ENCODE data around the gene IL23R. TPM values are rescaled to one million over a fixed set of nuclear protein-coding genes. Genes with fewer than 3 reads are reported as not detected.

Gene IL23R
- total RNA-seq, 1 donor from 2014 or later, result not detected

DNA sequence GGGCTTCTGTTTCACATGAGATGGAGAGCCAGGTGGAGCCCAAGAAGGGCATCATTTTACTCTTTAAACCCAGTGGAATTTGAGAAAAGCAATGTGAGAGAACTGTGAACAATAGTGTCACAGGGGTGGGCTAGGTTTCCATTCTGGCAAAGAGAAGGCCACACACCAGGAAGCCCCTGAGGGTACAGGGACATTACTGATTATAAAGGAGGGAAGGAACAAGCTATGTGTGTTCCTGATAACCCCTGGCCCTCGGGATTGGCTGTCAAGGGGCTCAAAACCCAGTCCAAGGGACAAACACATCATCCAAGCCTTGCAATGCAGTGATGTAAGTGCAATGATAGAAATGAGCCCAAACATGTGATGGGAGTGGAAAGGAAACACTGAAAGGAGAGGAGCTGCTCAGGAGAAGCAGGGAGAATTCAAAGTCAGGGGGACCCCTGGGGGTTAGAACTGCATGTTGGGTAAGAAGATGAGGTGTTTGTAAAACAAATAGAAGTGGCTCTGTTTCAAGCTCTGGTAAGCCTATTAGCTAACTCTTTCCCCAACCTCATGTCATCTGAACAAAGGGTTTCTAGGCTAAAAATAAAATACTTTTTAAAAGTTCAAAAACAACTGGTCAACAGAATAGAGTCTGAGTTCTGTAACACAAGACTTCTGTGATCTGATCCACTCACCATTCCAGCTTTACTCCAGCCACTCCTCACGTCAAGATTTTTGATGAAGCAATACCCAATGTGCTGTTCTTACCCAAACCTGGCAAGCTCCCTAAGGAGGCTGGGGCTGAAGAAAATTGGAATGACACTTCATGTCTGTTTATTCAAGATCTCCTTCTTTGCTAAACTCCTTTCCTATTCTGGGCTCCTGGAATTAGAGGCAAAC, 90.3 kb downstream of the IL23R start:
- no peak overlapping the region for H3K4me3 Mint-ChIP-seq (ENCODE audit: unreplicated experiment)
- H3K9me3 Mint-ChIP-seq (ENCODE audit: unreplicated experiment), result no peaks in the 10 kb centered on the region
- no peak overlapping the region for H3K27ac Mint-ChIP-seq (ENCODE audit: unreplicated experiment)
- no peak for DNase-seq (ENCODE audit: low spot score)
- H3K4me1 Mint-ChIP-seq (ENCODE audit: unreplicated experiment), result peaks cover 18% of the 10 kb centered on the region
- TF ChIP-seq, protein P1, sequence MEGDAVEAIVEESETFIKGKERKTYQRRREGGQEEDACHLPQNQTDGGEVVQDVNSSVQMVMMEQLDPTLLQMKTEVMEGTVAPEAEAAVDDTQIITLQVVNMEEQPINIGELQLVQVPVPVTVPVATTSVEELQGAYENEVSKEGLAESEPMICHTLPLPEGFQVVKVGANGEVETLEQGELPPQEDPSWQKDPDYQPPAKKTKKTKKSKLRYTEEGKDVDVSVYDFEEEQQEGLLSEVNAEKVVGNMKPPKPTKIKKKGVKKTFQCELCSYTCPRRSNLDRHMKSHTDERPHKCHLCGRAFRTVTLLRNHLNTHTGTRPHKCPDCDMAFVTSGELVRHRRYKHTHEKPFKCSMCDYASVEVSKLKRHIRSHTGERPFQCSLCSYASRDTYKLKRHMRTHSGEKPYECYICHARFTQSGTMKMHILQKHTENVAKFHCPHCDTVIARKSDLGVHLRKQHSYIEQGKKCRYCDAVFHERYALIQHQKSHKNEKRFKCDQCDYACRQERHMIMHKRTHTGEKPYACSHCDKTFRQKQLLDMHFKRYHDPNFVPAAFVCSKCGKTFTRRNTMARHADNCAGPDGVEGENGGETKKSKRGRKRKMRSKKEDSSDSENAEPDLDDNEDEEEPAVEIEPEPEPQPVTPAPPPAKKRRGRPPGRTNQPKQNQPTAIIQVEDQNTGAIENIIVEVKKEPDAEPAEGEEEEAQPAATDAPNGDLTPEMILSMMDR (IDR thresholded peaks at IDR 0.05; ENCODE audit: unreplicated experiment), result no peak
- no peaks in the 10 kb centered on the region for H3K36me3 Mint-ChIP-seq (ENCODE audit: low read depth, unreplicated experiment)
- H3K27me3 Mint-ChIP-seq (ENCODE audit: unreplicated experiment), result peaks cover 1% of the 10 kb centered on the region

DNA sequence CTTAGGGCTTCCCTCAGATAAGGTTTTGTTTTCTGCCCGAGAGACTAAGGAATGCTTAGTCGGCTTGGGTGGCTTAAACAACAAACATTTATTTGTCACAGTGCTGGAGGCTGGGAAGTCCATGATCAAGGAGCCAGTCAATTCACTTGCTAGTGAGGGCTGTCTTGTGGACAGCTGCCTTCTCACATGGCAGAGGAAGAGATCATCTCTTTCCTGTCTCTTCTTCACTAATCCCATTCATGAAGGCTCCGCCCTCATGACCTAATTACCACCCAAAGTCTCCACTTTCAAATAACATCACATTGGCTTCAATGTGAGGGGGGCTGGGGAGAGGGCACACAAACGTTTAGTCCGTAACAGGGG, 90.9 kb downstream of the IL23R start:
- TF ChIP-seq, protein P1 (IDR thresholded peaks at IDR 0.05; ENCODE audit: unreplicated experiment), result no peak
- no peak overlapping the region for H3K27ac Mint-ChIP-seq (ENCODE audit: unreplicated experiment)

DNA sequence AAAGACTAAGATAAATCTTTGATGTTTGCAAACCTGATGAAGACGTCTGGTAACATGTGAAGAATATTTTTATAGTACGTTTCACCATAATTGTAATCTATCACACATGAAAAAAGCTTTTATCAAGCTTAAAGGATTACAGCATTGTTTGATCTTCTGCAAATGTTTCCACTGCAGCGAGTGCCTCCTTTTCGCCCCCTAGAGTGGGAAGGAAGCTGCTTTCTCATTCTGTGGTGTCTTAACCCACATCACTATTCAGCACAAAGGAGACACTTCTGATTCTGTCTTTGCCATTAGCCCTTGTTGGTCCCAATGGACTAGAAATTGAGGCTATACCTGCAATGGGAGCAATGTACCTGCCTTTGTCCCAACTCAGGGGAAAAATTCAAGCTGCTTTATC, 95.4 kb downstream of the IL23R start:
- H3K4me1 Mint-ChIP-seq (ENCODE audit: unreplicated experiment), result peaks cover 23% of the 10 kb centered on the region
- TF ChIP-seq, protein P1 (IDR thresholded peaks at IDR 0.05; ENCODE audit: unreplicated experiment), result no peak
- H3K27ac Mint-ChIP-seq (ENCODE audit: unreplicated experiment), result no peak overlapping the region

More for the DNA sequence above, 90.9 kb downstream of the IL23R start:
- no peaks in the 10 kb centered on the region for H3K36me3 Mint-ChIP-seq (ENCODE audit: low read depth, unreplicated experiment)
- no peak overlapping the region for H3K4me3 Mint-ChIP-seq (ENCODE audit: unreplicated experiment)
- H3K9me3 Mint-ChIP-seq (ENCODE audit: unreplicated experiment), result no peaks in the 10 kb centered on the region
- H3K27me3 Mint-ChIP-seq (ENCODE audit: unreplicated experiment), result peaks cover 1% of the 10 kb centered on the region
- DNase-seq (ENCODE audit: low spot score), result no peak
- peaks cover 18% of the 10 kb centered on the region for H3K4me1 Mint-ChIP-seq (ENCODE audit: unreplicated experiment)

DNA sequence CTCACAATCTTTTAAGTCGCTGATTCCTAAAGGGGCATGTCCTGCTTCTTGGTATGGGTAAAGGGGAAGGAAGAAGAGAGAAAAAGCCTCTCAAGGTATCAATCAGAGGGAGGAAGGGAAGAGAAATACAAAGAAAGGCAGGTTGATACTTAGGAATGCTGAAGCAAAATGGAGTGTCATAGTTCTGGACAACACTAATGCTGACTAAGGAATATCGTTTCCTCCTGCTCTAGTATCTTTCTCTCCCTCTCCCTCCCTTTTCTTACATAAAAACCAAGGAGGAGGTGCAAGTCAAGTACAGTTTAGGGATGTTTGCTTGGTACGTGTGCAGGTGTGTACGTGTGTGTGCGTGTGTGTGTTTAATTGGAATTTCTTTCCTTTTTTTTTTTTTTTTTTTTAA, 96.5 kb downstream of the IL23R start:
- no peaks in the 10 kb centered on the region for H3K36me3 Mint-ChIP-seq (ENCODE audit: low read depth, unreplicated experiment)
- H3K27ac Mint-ChIP-seq (ENCODE audit: unreplicated experiment), result no peak overlapping the region
- H3K9me3 Mint-ChIP-seq (ENCODE audit: unreplicated experiment), result no peaks in the 10 kb centered on the region
- TF ChIP-seq, protein P1 (IDR thresholded peaks at IDR 0.05; ENCODE audit: unreplicated experiment), result no peak
- peaks cover 23% of the 10 kb centered on the region for H3K4me1 Mint-ChIP-seq (ENCODE audit: unreplicated experiment)
- no peak for DNase-seq (ENCODE audit: low spot score)
- no peak overlapping the region for H3K4me3 Mint-ChIP-seq (ENCODE audit: unreplicated experiment)
- H3K27me3 Mint-ChIP-seq (ENCODE audit: unreplicated experiment), result peaks cover 4% of the 10 kb centered on the region

More for the DNA sequence above, 95.4 kb downstream of the IL23R start:
- no peak for DNase-seq (ENCODE audit: low spot score)
- no peaks in the 10 kb centered on the region for H3K9me3 Mint-ChIP-seq (ENCODE audit: unreplicated experiment)
- peaks cover 1% of the 10 kb centered on the region for H3K27me3 Mint-ChIP-seq (ENCODE audit: unreplicated experiment)
- H3K36me3 Mint-ChIP-seq (ENCODE audit: low read depth, unreplicated experiment), result no peaks in the 10 kb centered on the region
- H3K4me3 Mint-ChIP-seq (ENCODE audit: unreplicated experiment), result no peak overlapping the region

DNA sequence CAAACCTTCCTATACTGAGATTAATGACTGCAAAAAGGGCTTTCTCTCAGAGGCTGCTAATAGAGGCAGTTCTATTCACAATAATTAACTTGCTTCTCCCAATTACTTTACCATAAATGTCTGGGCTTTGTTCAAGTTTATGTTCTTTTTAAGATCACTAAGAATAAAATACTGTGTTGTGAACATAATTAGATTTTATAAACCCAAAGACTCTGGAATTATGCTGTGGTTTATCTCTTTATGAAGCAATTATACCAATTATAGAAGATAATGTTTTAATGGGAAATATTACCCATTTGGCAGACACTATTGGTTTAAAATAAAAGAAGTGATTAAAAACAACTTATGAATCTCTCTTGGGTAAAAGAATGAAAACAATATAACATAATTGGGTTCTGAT, 97.9 kb downstream of the IL23R start:
- DNase-seq (ENCODE audit: low spot score), result no peak
- no peak overlapping the region for H3K4me3 Mint-ChIP-seq (ENCODE audit: unreplicated experiment)
- H3K9me3 Mint-ChIP-seq (ENCODE audit: unreplicated experiment), result no peaks in the 10 kb centered on the region
- H3K27me3 Mint-ChIP-seq (ENCODE audit: unreplicated experiment), result peaks cover 3% of the 10 kb centered on the region
- H3K4me1 Mint-ChIP-seq (ENCODE audit: unreplicated experiment), result peaks cover 14% of the 10 kb centered on the region
- TF ChIP-seq, protein P1 (IDR thresholded peaks at IDR 0.05; ENCODE audit: unreplicated experiment), result no peak
- H3K36me3 Mint-ChIP-seq (ENCODE audit: low read depth, unreplicated experiment), result no peaks in the 10 kb centered on the region
- H3K27ac Mint-ChIP-seq (ENCODE audit: unreplicated experiment), result no peak overlapping the region
